ENCODE results near the gene SSTR4. TPM values are rescaled to one million over a fixed set of nuclear protein-coding genes. Genes with fewer than 3 reads are reported as not detected.

SSTR4 gene
- total RNA-seq, 1 donor from 2014 or later = not detected

- DNase-seq (ENCODE audit: low spot score in 2 of 2, unreplicated experiment in 2 of 2) = no peak
- H3K4me3 Mint-ChIP-seq = no peak overlapping the region
- no peak overlapping the region for H3K27ac Mint-ChIP-seq
- TF ChIP-seq, protein P1, sequence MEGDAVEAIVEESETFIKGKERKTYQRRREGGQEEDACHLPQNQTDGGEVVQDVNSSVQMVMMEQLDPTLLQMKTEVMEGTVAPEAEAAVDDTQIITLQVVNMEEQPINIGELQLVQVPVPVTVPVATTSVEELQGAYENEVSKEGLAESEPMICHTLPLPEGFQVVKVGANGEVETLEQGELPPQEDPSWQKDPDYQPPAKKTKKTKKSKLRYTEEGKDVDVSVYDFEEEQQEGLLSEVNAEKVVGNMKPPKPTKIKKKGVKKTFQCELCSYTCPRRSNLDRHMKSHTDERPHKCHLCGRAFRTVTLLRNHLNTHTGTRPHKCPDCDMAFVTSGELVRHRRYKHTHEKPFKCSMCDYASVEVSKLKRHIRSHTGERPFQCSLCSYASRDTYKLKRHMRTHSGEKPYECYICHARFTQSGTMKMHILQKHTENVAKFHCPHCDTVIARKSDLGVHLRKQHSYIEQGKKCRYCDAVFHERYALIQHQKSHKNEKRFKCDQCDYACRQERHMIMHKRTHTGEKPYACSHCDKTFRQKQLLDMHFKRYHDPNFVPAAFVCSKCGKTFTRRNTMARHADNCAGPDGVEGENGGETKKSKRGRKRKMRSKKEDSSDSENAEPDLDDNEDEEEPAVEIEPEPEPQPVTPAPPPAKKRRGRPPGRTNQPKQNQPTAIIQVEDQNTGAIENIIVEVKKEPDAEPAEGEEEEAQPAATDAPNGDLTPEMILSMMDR (IDR thresholded peaks at IDR 0.05; ENCODE audit: unreplicated experiment) = no peak
- no peaks in the 10 kb centered on the region for H3K36me3 Mint-ChIP-seq
- peaks cover 69% of the 10 kb centered on the region for H3K27me3 Mint-ChIP-seq (ENCODE audit: low read depth)
- H3K9me3 Mint-ChIP-seq = no peaks in the 10 kb centered on the region
- peaks cover 19% of the 10 kb centered on the region for H3K4me1 Mint-ChIP-seq
These were observed 5.8 kb upstream of the SSTR4 start for GRCh38 chr20:23029324-23029723.

GRCh38 chr20:23031346-23031745, 3.8 kb upstream of the SSTR4 start:
- TF ChIP-seq, protein P1 (IDR thresholded peaks at IDR 0.05; ENCODE audit: unreplicated experiment) = no peak
- H3K9me3 Mint-ChIP-seq = no peaks in the 10 kb centered on the region
- H3K4me3 Mint-ChIP-seq = no peak overlapping the region
- no peaks in the 10 kb centered on the region for H3K36me3 Mint-ChIP-seq
- H3K4me1 Mint-ChIP-seq = peaks cover 5% of the 10 kb centered on the region
- H3K27ac Mint-ChIP-seq = no peak overlapping the region
- H3K27me3 Mint-ChIP-seq (ENCODE audit: low read depth) = peaks cover 83% of the 10 kb centered on the region
- no peak for DNase-seq (ENCODE audit: low spot score in 2 of 2, unreplicated experiment in 2 of 2)

DNA sequence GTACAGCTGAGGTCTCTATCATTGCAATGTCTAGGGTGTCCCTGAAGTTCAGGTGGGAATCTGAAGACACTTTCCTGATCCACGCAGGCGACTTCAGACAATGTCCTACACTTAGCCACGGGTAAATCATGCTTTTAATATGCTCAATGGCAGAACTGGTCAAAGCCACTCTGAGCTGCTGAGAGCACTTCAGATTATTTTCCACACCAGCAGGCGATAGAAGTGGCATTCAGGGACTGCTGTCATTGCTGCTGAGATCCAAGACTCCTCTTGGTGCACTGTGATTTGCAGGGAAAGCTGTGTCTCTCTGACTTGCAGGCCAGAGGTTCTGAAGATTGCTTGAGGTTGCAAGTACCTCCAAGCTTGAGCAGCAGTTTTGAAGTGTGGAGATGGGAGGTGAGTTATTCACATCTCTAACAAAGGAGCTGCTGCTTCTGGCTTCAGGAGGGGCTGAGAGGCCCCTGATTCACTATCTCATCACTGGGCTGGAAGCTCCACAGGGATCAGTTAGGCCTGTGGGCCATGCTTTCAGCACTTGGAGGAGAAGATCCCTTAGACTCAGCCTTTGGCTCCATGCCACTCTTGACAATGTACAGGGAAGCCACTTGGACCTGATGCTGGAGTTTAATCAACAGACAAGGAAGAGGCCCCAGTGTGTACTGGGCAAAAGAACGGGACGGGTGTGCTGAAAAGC, 2.9 kb upstream of the SSTR4 start:
- no peak overlapping the region for H3K27ac Mint-ChIP-seq
- peaks cover 11% of the 10 kb centered on the region for H3K4me1 Mint-ChIP-seq
- H3K4me3 Mint-ChIP-seq = no peak overlapping the region
- TF ChIP-seq, protein P1 (IDR thresholded peaks at IDR 0.05; ENCODE audit: unreplicated experiment) = no peak
- peaks cover 86% of the 10 kb centered on the region for H3K27me3 Mint-ChIP-seq (ENCODE audit: low read depth)
- no peaks in the 10 kb centered on the region for H3K9me3 Mint-ChIP-seq
- no peak for DNase-seq (ENCODE audit: low spot score in 2 of 2, unreplicated experiment in 2 of 2)
- H3K36me3 Mint-ChIP-seq = no peaks in the 10 kb centered on the region

- peaks cover 86% of the 10 kb centered on the region for H3K27me3 Mint-ChIP-seq (ENCODE audit: low read depth)
- no peaks in the 10 kb centered on the region for H3K36me3 Mint-ChIP-seq
- no peaks in the 10 kb centered on the region for H3K9me3 Mint-ChIP-seq
- no peak overlapping the region for H3K27ac Mint-ChIP-seq
- H3K4me3 Mint-ChIP-seq = no peak overlapping the region
- no peak for DNase-seq (ENCODE audit: low spot score in 2 of 2, unreplicated experiment in 2 of 2)
- TF ChIP-seq, protein P1 (IDR thresholded peaks at IDR 0.05; ENCODE audit: unreplicated experiment) = no peak
- H3K4me1 Mint-ChIP-seq = peaks cover 13% of the 10 kb centered on the region
These were observed 2.4 kb upstream of the SSTR4 start for GRCh38 chr20:23032750-23033078.

- Mint-ChIP-seq H3K9me3 (no peaks in the 10 kb centered on the region), H3K27me3 (ENCODE audit: low read depth) (peaks cover 92% of the 10 kb centered on the region)
These were observed 1.2 kb upstream of the SSTR4 start for GRCh38 chr20:23033918-23034317.

More at GRCh38 chr20:23033918-23034317, 1.2 kb upstream of the SSTR4 start:
- no peaks in the 10 kb centered on the region for H3K36me3 Mint-ChIP-seq
- no peak overlapping the region for H3K27ac Mint-ChIP-seq
- peaks cover 13% of the 10 kb centered on the region for H3K4me1 Mint-ChIP-seq
- DNase-seq (ENCODE audit: low spot score in 2 of 2, unreplicated experiment in 2 of 2) = no peak
- no peak overlapping the region for H3K4me3 Mint-ChIP-seq
- TF ChIP-seq, protein P1 (IDR thresholded peaks at IDR 0.05; ENCODE audit: unreplicated experiment) = no peak

Measured in mesothelial cell of epicardium (in vitro differentiated cells).